Activated T-helper 2 cell treated with anti-CD3 and anti-CD28 coated beads, Interferon-gamma antibody, Interleukin-2, Interleukin-4, amounts not matched to agents 10 μg/mL and 5 μg/mL and 100 μg/mL, durations not matched to agents 14 hours and 24 hours and 36 hours (primary cell): ENCODE measurements around the gene KIF19. TPM values are rescaled to one million over a fixed set of nuclear protein-coding genes. Genes with fewer than 3 reads are reported as not detected.

Source experiments
- DNase-seq: peaks from one replicate; pipeline ENCODE4 v3.0.0; 2021; ENCODE audit warnings: low spot score
- H3K27ac Mint-ChIP-seq: one replicate; pipeline ENCODE4 v1.8.0; 2021; ENCODE audit warnings: mixed read lengths
- H3K27me3 Mint-ChIP-seq: one replicate; pipeline ENCODE4 v1.8.0; 2021; ENCODE audit warnings: low read depth, mixed read lengths
- H3K36me3 Mint-ChIP-seq: one replicate; pipeline ENCODE4 v1.8.0; 2021; ENCODE audit warnings: low read depth, mixed read lengths
- H3K4me1 Mint-ChIP-seq: one replicate; pipeline ENCODE4 v1.8.0; 2021; ENCODE audit warnings: low read depth, mixed read lengths
- H3K4me3 Mint-ChIP-seq: one replicate; pipeline ENCODE4 v1.8.0; 2021; ENCODE audit warnings: low read depth, mild to moderate bottlenecking, moderate library complexity, mixed read lengths
- H3K9me3 Mint-ChIP-seq: one replicate; pipeline ENCODE4 v1.8.0; 2021; ENCODE audit warnings: mixed read lengths
- intact Hi-C: fragments of 100-400 bp; cut with micrococcal nuclease; formaldehyde crosslinking; loops from one replicate; pipeline ENCODE4 v1.15.1; 2023
- total RNA-seq: library from RNA; stranded (reverse); gene quantifications from 2 replicates; pipeline ENCODE4 v1.2.3, GENCODE V29; 2022

KIF19 gene
- total RNA-seq, 1 donor from 2014 or later = 0.14 TPM

DNA sequence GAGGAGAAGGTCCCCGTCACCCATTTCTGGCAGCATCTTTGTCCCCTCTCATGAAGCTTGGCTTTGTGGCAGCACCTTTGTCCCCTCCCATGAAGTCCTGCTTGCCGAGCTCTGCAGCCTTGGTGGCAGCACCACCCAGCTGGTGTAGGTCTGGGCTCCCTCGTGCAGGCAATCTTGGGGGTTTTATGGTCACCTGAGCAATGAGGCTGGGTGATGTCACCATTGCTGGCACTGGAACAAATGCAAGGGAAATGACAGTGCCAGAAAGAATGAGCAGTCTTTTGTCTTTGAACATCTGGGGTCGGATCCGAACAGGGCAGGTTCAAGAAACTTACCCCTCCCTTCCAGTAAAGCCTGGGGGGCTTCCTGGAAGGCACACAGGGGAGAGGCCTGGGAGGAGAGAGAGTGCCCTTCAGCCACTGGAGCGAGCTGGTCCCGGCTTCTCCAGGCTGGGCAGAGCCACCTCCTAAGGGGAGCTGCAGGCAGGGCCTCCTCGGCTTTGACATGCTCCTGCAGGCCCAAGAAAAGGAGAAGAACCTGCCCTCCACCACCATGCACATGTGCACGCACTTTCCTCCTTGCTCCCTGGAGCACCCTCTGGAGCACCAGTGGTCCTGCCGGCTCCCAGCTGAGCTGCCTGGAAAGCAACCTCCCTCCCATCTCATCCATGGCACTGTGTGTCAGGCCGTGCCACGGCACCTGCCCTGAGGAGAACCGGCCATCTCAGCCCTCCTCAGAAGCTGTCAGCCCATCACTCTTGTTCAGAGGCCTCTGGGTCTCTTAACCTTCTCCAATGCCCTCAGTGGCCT lies 19.6 kb downstream of the KIF19 start:
- H3K9me3 Mint-ChIP-seq = no peaks in the 10 kb centered on the region
- H3K4me3 Mint-ChIP-seq = no peak overlapping the region
- peaks cover 15% of the 10 kb centered on the region for H3K27me3 Mint-ChIP-seq
- intact Hi-C loops = no loop called here
- no peaks in the 10 kb centered on the region for H3K4me1 Mint-ChIP-seq
- no peak for DNase-seq
- no peaks in the 10 kb centered on the region for H3K36me3 Mint-ChIP-seq
- H3K27ac Mint-ChIP-seq = no peak overlapping the region

DNA sequence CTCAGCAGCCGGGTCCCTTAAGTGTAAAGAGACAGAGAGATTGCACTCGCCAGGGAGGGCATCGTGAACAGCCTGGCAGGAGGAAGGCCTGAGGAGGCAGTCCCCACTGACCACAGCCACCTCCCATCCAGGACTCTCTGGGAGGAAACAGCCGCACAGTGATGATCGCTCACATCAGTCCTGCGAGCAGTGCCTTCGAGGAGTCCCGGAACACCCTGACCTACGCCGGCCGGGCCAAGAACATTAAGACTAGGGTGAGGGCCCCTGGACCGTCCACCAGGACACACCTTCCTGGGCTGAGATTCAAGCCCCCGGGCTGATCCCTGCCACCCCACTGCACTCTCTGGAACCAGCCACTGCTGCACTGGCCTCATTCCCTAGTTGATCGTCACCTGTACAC lies 21.6 kb downstream of the KIF19 start:
- Mint-ChIP-seq H3K9me3 (no peaks in the 10 kb centered on the region), H3K4me1 (no peaks in the 10 kb centered on the region)

DNA sequence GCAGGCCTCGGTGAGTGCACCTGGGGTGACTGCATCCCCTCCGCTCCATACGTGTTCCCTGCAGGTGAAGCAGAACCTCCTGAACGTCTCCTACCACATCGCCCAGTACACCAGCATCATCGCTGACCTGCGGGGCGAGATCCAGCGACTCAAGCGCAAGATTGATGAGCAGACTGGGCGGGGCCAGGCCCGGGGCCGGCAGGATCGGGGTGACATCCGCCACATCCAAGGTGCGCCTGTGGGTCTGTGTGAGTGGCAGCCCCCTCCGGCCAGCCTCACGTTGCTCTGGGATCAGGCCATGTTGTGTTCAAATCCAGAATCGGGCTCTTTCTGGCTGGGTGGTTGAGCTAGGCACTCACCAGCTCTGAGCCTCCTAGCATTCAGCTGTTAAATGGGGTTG lies 23.1 kb downstream of the KIF19 start:
- Mint-ChIP-seq H3K27me3 (peaks cover 39% of the 10 kb centered on the region), H3K9me3 (no peaks in the 10 kb centered on the region), H3K4me3 (no peak overlapping the region), H3K36me3 (no peaks in the 10 kb centered on the region), H3K27ac (no peak overlapping the region), H3K4me1 (peaks cover 5% of the 10 kb centered on the region)
- intact Hi-C loops = no loop called here
- DNase-seq = no peak

More for the DNA sequence above, 21.6 kb downstream of the KIF19 start:
- Mint-ChIP-seq H3K27me3 (peaks cover 24% of the 10 kb centered on the region), H3K27ac (no peak overlapping the region), H3K4me3 (no peak overlapping the region), H3K36me3 (no peaks in the 10 kb centered on the region)
- intact Hi-C loops = no loop called here
- no peak for DNase-seq

DNA sequence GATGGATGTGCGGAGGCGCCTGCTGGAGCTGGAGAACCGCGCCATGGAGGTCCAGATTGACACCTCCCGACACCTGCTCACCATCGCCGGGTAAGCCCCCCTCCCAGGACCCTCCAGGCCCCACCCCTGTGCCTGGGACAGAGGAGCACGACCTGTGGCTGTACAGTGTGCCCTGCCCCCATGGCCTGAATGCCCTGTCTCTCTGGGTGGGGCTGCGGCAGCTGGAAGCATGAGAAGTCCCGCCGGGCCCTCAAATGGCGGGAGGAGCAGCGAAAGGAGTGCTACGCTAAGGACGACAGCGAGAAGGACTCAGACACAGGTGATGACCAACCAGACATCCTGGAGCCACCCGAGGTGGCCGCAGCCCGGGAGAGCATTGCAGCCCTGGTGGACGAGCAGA lies 24.5 kb downstream of the KIF19 start:
- H3K4me1 Mint-ChIP-seq = peaks cover 6% of the 10 kb centered on the region
- H3K9me3 Mint-ChIP-seq = no peaks in the 10 kb centered on the region
- no peak overlapping the region for H3K27ac Mint-ChIP-seq
- H3K27me3 Mint-ChIP-seq = peaks cover 47% of the 10 kb centered on the region
- intact Hi-C loops = no loop called here
- no peak overlapping the region for H3K4me3 Mint-ChIP-seq
- no peaks in the 10 kb centered on the region for H3K36me3 Mint-ChIP-seq
- no peak for DNase-seq

DNA sequence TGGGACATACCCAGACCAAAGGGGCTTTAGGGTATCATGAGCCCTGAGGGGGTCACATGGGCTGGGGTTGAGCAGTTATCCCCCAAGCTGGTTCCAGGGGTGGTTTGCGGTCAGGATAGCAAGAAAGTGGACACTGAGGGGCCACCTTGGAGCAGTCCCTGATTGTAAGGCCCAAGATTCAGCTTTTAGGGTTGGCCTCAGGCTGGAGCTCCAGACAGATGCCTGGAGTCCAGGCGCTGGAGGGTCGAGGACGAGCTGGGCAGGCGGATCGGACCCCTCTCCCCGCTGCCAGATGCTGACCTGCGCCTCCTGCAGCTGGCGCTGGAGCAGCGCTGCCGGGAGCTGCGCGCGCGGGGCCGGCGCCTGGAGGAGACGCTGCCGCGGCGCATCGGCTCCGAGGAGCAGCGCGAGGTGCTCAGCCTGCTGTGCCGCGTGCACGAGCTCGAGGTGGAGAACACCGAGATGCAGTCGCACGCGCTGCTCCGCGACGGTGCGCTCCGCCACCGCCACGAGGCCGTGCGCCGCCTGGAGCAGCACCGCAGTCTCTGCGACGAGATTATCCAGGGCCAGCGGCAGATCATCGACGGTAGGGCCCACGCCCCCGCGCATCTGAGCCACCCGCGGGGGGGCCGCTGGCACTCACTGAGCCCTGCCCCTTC lies 25.7 kb downstream of the KIF19 start:
- H3K27ac Mint-ChIP-seq = no peak overlapping the region
- peaks cover 6% of the 10 kb centered on the region for H3K4me1 Mint-ChIP-seq
- no peaks in the 10 kb centered on the region for H3K9me3 Mint-ChIP-seq
- no peaks in the 10 kb centered on the region for H3K36me3 Mint-ChIP-seq
- no peak overlapping the region for H3K4me3 Mint-ChIP-seq
- DNase-seq = no peak
- H3K27me3 Mint-ChIP-seq = peaks cover 51% of the 10 kb centered on the region
- intact Hi-C loops = no loop called here

DNA sequence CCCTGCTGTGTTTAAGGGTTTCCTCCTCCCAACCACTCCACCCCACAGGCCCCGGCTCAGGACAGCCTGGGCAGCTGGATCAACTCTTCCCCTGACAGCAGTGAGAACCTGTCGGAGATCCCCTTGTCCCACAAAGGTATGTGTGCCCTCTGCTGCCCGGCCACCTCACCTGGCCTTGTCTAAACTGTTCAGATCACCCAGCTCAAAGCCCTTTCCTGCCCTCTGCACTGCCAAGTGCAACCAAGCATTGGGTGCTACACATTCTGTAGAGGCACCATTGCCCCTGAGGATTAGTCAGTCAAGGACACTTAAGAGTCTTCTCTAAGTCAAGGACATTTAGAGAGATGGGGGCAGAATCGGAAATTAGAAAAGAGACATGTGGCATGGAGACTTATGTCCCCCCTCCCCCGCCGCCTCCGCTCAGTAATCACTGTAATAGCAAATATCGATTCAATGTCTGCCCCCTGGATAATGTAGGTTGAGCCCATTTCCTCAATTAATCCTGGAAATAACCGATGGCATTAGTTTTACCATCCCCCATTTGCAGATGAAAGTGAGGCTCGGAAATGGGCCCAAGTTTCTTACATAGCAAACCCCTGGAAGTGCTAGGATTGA lies 27.5 kb downstream of the KIF19 start:
- intact Hi-C loops = loop anchor here (1.0 to 2.0 kb wide), 2 partner anchors 52 to 143 kb away; no protein-coding TSS in a partner anchor

DNA sequence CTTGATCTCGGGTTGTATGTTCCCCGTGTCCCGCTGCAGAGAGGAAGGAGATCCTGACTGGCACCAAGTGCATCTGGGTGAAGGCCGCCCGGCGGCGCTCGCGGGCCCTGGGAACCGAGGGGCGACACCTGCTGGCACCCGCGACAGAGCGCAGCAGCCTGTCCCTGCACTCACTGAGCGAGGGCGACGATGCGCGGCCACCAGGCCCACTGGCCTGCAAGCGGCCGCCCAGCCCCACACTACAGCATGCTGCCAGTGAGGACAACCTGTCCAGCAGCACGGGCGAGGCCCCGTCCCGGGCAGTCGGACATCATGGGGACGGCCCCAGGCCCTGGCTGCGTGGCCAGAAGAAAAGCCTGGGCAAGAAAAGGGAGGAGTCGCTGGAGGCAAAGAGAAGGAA lies 28.1 kb downstream of the KIF19 start:
- H3K27ac Mint-ChIP-seq = no peak overlapping the region
- DNase-seq = peak; percentile 55
- H3K36me3 Mint-ChIP-seq = no peaks in the 10 kb centered on the region
- peaks cover 7% of the 10 kb centered on the region for H3K4me1 Mint-ChIP-seq
- intact Hi-C loops = loop anchor here (1.0 to 2.0 kb wide), 2 partner anchors 53 to 143 kb away; no protein-coding TSS in a partner anchor
- H3K4me3 Mint-ChIP-seq = no peak overlapping the region
- peaks cover 56% of the 10 kb centered on the region for H3K27me3 Mint-ChIP-seq
- H3K9me3 Mint-ChIP-seq = no peaks in the 10 kb centered on the region

More for the DNA sequence above, 27.5 kb downstream of the KIF19 start:
- Mint-ChIP-seq H3K27me3 (peaks cover 56% of the 10 kb centered on the region), H3K4me1 (peaks cover 7% of the 10 kb centered on the region), H3K9me3 (no peaks in the 10 kb centered on the region), H3K36me3 (no peaks in the 10 kb centered on the region), H3K27ac (no peak overlapping the region), H3K4me3 (no peak overlapping the region)
- no peak for DNase-seq

DNA sequence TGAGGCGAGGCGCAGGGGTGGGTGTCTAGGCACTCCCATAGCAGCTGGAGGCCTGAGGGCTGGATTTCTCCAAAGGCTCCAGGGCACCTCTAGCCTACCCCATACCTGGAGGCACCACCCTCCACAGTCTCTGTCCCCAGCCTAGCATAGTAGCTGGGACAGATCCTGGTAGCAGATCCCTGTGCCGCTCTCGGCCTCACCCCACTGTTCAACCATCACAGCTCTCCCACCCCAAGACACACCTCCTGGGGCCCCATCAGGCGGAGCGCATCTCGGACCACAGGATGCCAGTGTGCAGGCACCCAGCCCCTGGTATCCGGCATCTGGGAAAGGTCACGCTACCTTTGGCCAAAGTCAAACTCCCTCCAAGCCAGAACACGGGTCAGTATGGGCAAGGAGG lies 28.5 kb downstream of the KIF19 start:
- H3K4me3 Mint-ChIP-seq = no peak overlapping the region
- no peaks in the 10 kb centered on the region for H3K9me3 Mint-ChIP-seq
- no peaks in the 10 kb centered on the region for H3K36me3 Mint-ChIP-seq
- H3K27me3 Mint-ChIP-seq = peaks cover 56% of the 10 kb centered on the region
- peaks cover 7% of the 10 kb centered on the region for H3K4me1 Mint-ChIP-seq
- DNase-seq = no peak
- H3K27ac Mint-ChIP-seq = no peak overlapping the region
- intact Hi-C loops = loop anchor here (1.0 to 2.0 kb wide), 2 partner anchors 53 to 144 kb away; no protein-coding TSS in a partner anchor

DNA sequence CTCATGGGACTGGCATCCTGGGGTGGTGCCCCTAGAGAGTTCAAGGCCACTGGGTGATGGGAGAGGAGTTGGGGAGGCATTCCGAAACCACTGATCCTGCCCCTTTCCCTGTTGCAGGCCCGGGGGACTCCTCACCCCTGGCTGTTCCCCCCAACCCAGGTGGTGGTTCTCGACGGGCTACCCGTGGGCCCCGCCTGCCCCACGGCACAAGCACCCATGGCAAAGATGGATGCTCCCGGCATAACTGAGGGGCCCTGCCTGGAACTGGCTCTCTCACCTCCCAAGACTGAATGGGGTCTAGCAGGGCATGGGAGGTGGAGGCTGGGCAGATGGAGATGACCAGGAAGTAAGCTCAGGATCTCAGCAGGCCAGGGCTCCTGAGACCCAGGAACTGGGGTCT lies 29.0 kb downstream of the KIF19 start:
- intact Hi-C loops = loop anchor here (2.0 kb wide), 1 partner anchor 144 kb away; no protein-coding TSS in a partner anchor
- H3K9me3 Mint-ChIP-seq = no peaks in the 10 kb centered on the region
- H3K4me3 Mint-ChIP-seq = no peak overlapping the region
- H3K36me3 Mint-ChIP-seq = no peaks in the 10 kb centered on the region
- H3K4me1 Mint-ChIP-seq = peaks cover 7% of the 10 kb centered on the region
- H3K27ac Mint-ChIP-seq = no peak overlapping the region
- H3K27me3 Mint-ChIP-seq = peaks cover 53% of the 10 kb centered on the region
- DNase-seq = no peak

DNA sequence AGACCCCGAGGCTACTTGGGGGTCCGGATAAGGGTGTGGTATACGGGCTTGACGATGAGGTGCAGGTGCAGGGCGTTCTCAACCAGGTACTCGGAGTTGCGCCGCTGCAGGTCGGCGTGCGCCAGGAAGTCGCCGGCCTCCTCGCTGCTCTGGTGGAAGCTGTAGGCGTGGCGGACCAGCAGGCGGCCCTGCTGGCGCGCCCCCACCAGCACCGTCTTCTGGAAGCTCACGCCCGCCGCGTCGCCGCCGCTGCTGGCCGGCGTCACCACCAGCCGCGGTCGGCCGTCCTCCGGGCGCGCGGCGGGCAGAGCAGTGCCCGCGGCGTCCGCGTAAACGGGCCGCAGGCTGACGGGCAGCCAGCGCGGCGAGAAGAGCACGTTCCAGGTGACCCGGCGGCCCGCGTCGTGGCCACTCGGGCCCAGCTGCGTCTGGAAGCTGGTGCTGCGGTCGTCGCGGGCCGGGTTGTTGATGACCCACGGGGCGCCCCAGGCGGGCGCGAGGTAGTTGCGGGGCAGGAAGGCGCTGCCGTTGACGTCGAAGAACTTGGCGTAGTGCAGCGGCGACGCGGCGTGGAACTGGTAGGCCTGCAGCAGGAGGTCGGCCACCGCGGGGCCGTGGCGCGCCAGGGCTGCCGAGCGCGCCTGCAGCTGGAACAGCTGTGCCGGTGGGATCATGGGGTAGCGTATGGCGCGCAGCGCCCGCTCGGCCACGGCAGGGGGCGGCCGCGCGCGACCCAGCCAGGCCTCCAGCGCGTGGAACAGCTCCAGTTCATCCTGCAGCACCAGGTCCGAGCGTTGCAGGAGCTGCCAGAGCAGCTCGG lies 30.8 kb downstream of the KIF19 start:
- no peaks in the 10 kb centered on the region for H3K9me3 Mint-ChIP-seq
- no peak for DNase-seq
- peaks cover 48% of the 10 kb centered on the region for H3K27me3 Mint-ChIP-seq
- H3K4me3 Mint-ChIP-seq = no peak overlapping the region
- H3K27ac Mint-ChIP-seq = no peak overlapping the region
- intact Hi-C loops = no loop called here
- H3K4me1 Mint-ChIP-seq = peaks cover 7% of the 10 kb centered on the region
- no peaks in the 10 kb centered on the region for H3K36me3 Mint-ChIP-seq

DNA sequence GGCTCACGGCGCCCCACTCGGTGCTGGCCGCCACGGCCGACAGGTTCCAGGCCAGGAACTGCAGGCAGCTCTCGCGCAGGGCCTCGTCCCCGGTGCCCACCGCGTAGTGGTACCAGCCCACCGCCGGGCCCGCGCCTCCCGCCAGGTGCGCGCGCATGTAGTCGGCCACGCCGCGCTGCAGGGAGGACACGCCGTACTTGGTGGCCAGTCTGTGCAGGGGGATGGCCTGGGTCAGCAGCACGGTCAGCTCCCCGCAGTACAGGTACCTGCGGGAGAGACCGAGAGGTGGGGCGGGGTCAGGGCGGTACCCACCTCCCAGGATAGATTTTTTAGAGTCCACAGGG lies 31.4 kb downstream of the KIF19 start:
- Mint-ChIP-seq H3K27me3 (peaks cover 46% of the 10 kb centered on the region), H3K4me3 (no peak overlapping the region), H3K27ac (no peak overlapping the region), H3K4me1 (peaks cover 7% of the 10 kb centered on the region), H3K9me3 (no peaks in the 10 kb centered on the region), H3K36me3 (no peaks in the 10 kb centered on the region)
- DNase-seq = no peak
- intact Hi-C loops = no loop called here

DNA sequence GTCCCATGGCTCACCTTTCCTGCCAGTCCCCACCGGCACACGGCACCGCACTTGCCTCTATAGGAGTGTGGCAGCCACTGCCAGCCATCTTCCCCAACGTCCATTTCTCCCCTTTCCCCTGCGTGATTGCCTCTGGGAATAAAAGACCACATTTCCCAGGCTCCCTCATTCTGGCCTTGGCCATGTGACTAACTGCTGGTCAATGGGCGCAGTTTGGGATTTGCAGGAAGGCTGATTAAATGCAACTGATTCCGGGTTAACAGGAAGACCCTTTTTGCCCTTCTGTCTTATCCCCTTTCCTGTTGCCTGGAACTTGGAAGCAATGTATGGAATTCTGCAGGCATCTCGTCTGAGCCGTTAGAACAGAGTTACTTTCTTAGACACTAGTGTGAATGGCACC lies 32.7 kb downstream of the KIF19 start:
- H3K4me3 Mint-ChIP-seq = no peak overlapping the region
- no peaks in the 10 kb centered on the region for H3K36me3 Mint-ChIP-seq
- DNase-seq = no peak
- no peaks in the 10 kb centered on the region for H3K9me3 Mint-ChIP-seq
- intact Hi-C loops = no loop called here
- H3K4me1 Mint-ChIP-seq = peaks cover 7% of the 10 kb centered on the region
- H3K27me3 Mint-ChIP-seq = peaks cover 35% of the 10 kb centered on the region
- H3K27ac Mint-ChIP-seq = no peak overlapping the region
